Measurements from ENCODE around the gene GSC.
"Not testable (repeated sequence)": the region's sequence is repeated elsewhere in the genome, so short reads cannot be mapped to it uniquely, and the experiment has no call there.

GSC gene

GRCh38 chr14:94771158-94771905, 1.4 kb upstream of the GSC start:
- no peak for DNase-seq

GRCh38 chr14:94770815-94771157, 873 bp upstream of the GSC start:
- no peak for DNase-seq

- DNase-seq: no peak
Measured at GRCh38 chr14:94770251-94770749, 387 bp upstream of the GSC start.

- DNase-seq: no peak
Measured at GRCh38 chr14:94768521-94769390, 1.2 kb downstream of the GSC start.

- no peak for DNase-seq
Measured at GRCh38 chr14:94768141-94768520, 1.8 kb downstream of the GSC start.

- no peak for DNase-seq
Measured at GRCh38 chr14:94767321-94767878, 2.5 kb downstream of the GSC start.

- DNase-seq: no peak
Measured at GRCh38 chr14:94764573-94764972, 5.3 kb downstream of the GSC start.

- DNase-seq: no peak
Measured at GRCh38 chr14:94762431-94762830, 7.5 kb downstream of the GSC start.

GRCh38 chr14:94761997-94762377, 7.9 kb downstream of the GSC start:
- no peak for DNase-seq

GRCh38 chr14:94761348-94761996, 8.4 kb downstream of the GSC start:
- DNase-seq: no peak

- DNase-seq: no peak
Measured at GRCh38 chr14:94756310-94756882, 13.5 kb downstream of the GSC start.

- no peak for DNase-seq
Measured at GRCh38 chr14:94754391-94754942, 15.4 kb downstream of the GSC start.

GRCh38 chr14:94752591-94753436, 17.1 kb downstream of the GSC start:
- no peak for DNase-seq

- no peak for DNase-seq
Measured at GRCh38 chr14:94751956-94752355, 18.0 kb downstream of the GSC start.

- DNase-seq: no peak
Measured at GRCh38 chr14:94751321-94751720, 18.6 kb downstream of the GSC start.

GRCh38 chr14:94750371-94750770, 19.5 kb downstream of the GSC start:
- DNase-seq: no peak

GRCh38 chr14:94748667-94749347, 21.1 kb downstream of the GSC start:
- DNase-seq: no peak

- DNase-seq: no peak
Measured at GRCh38 chr14:94747739-94748138, 22.2 kb downstream of the GSC start.

GRCh38 chr14:94747153-94747552, 22.8 kb downstream of the GSC start:
- not testable (repeated sequence) for DNase-seq

- DNase-seq: no peak
Measured at GRCh38 chr14:94746131-94746530, 23.8 kb downstream of the GSC start.

GRCh38 chr14:94738751-94739150, 31.2 kb downstream of the GSC start:
- DNase-seq: no peak

All from hippocampal formation (tissue), 2 donors.